ENCODE data around the gene PGAM2. TPM values are rescaled to one million over a fixed set of nuclear protein-coding genes. Genes with fewer than 3 reads are reported as not detected.

The PGAM2 gene
- total RNA-seq, 1 experiment from 2014 or later = 0.27 TPM

DNA sequence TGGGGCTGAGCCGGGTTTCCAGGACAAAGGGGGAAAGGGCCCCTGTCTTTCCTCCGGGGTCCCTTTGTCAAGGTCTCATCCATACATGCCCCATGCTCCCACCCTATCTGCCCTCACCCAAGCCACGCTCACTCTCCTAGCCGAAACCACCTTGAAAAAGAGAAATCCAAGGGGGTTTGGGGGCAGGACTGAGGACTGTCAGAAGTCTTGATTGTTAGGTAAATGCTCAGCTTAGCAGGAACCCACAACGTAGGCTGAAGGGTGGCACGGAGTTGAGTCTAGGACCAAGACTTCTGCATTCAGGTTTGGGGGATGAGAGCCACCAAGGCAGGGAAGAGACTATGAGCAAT, 719 bp upstream of the PGAM2 start:
- no peaks in the 10 kb centered on the region for H3K79me2 ChIP-seq (ENCODE audit: insufficient read depth, low read length)
- ChIA-PET CTCF (no interaction called here), POLR2A (interaction anchor here (1.1 to 1.2 kb wide), 2 partner anchors 15 to 16 kb away, joined by 3 to 5 read pairs; no protein-coding TSS in a partner anchor), RAD21 (ENCODE audit: low non-redundant PET in 1 of 2, low total read pairs in 2 of 2, uncharacterized antibody in 2 of 2, unreplicated experiment in 2 of 2) (no interaction called here)
- intact Hi-C loops (cut with micrococcal nuclease) = no loop called here
- H3K4me2 ChIP-seq (ENCODE audit: low read length) = no peak overlapping the region
- H4K20me1 ChIP-seq (ENCODE audit: insufficient read depth) = no peaks in the 10 kb centered on the region
- TF ChIP-seq EZH2 (IDR thresholded peaks at IDR 0.05) = no peak
- 0 out of 2 replicates have a peak, but pooled peaks have one; percentile 14 for TF ChIP-seq POLR2AphosphoS5 (IDR thresholded peaks at IDR 0.05; ENCODE audit: low read depth, low read length)
- peaks cover 0 to 4% of the 10 kb centered on the region in 2 experiments; a peak in 2 of 4 replicates for H3K36me3 ChIP-seq (ENCODE audit: control insufficient read depth in 1 of 2, insufficient read depth in 2 of 2, low read length in 2 of 2)
- DNase-seq (ENCODE audit: low read depth, low spot score) = no peak
- no peaks in the 10 kb centered on the region for H3K9me2 ChIP-seq (ENCODE audit: insufficient read depth)
- BruUV-seq (replicated peaks) = no TSS peak
- no peak overlapping the region for H3K9ac ChIP-seq (ENCODE audit: low read length)
- H3K9me3 ChIP-seq (ENCODE audit: control insufficient read depth in 1 of 2, insufficient read depth in 1 of 2, low read depth in 1 of 2, low read length in 2 of 2) = no peaks in the 10 kb centered on the region
- H2AFZ ChIP-seq (ENCODE audit: low read depth, low read length, poor library complexity, severe bottlenecking) = no peak overlapping the region
- H3K27ac ChIP-seq (ENCODE audit: low read depth, low read length) = no peak overlapping the region
- H3K27me3 ChIP-seq (ENCODE audit: insufficient read depth, low read length) = no peaks in the 10 kb centered on the region
- H3K4me3 ChIP-seq (replicated peaks in 1 of 2; ENCODE audit: low read depth in 1 of 2, low read length in 2 of 2) = no peak overlapping the region
- H3K4me1 ChIP-seq (ENCODE audit: control insufficient read depth in 1 of 2, insufficient read depth in 2 of 2, low read length in 2 of 2) = peaks cover 6 to 12% of the 10 kb centered on the region in 2 experiments
- ATAC-seq = no peak; the same call in none of the 2 replicates

DNA sequence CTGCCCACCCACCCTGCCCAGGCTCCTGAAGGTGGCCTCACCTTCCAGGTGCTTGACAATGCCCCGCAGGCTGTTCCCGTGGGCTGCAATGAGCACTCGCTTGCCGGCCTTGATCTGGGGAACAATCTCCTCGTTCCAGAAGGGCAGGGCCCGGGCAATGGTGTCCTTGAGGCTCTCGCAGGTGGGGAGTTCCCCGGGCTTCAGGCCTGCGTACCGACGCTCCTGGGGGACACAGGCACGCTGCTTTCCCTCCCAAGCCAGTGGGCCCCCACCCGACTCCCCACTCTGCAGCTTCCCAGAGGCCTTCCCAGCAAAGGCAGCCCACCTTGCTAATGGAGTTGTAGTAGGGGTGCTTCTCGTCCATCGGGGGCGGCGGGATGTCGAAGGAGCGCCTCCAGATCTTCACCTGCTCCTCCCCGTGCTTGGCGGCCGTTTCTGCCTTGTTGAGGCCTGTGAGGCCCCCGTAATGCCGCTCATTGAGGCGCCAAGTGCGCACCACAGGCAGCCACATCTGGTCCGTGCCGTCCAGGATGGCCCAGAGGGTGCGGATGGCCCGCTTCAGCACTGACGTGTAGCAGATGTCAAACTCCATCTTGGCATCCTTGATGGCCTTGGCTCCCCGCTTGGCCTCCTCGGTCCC, 456 bp downstream of the PGAM2 start:
- BruUV-seq (replicated peaks) = no TSS peak
- TF ChIP-seq POLR2AphosphoS5 (IDR thresholded peaks at IDR 0.05; ENCODE audit: low read depth, low read length) (peak; percentile 30), EZH2 (IDR thresholded peaks at IDR 0.05) (no peak), RAD21 (IDR thresholded peaks at IDR 0.05; ENCODE audit: low read depth) (no peak)
- ChIA-PET POLR2A (interaction anchor here (1.2 kb wide), 1 partner anchor 16 kb away, joined by 5 read pairs; no protein-coding TSS in a partner anchor), RAD21 (ENCODE audit: low non-redundant PET in 1 of 2, low total read pairs in 2 of 2, uncharacterized antibody in 2 of 2, unreplicated experiment in 2 of 2) (no interaction called here), CTCF (interaction anchor here (1.1 kb wide), 1 partner anchor 45 kb away, joined by 3 read pairs; no protein-coding TSS in a partner anchor)
- intact Hi-C loops (cut with micrococcal nuclease) = no loop called here
- no peaks in the 10 kb centered on the region for H3K79me2 ChIP-seq (ENCODE audit: insufficient read depth, low read length)
- H3K27me3 ChIP-seq (ENCODE audit: insufficient read depth, low read length) = no peaks in the 10 kb centered on the region
- H3K4me2 ChIP-seq (ENCODE audit: low read length) = no peak overlapping the region
- no peaks in the 10 kb centered on the region for H4K20me1 ChIP-seq (ENCODE audit: insufficient read depth)
- no peak overlapping the region for H3K9ac ChIP-seq (ENCODE audit: low read length)
- H2AFZ ChIP-seq (ENCODE audit: low read depth, low read length, poor library complexity, severe bottlenecking) = no peak overlapping the region
- peaks cover 0 to 14% of the 10 kb centered on the region in 2 experiments; a peak in 2 of 4 replicates for H3K36me3 ChIP-seq (ENCODE audit: control insufficient read depth in 1 of 2, insufficient read depth in 2 of 2, low read length in 2 of 2)
- no peak overlapping the region for H3K4me3 ChIP-seq (replicated peaks in 1 of 2; ENCODE audit: low read depth in 1 of 2, low read length in 2 of 2)
- peaks cover 0 to 6% of the 10 kb centered on the region in 2 experiments; a peak in 1 of 4 replicates for H3K4me1 ChIP-seq (ENCODE audit: control insufficient read depth in 1 of 2, insufficient read depth in 2 of 2, low read length in 2 of 2)
- ATAC-seq (peak; percentile 7; the same call in 1 of the 2 replicates), DNase-seq (ENCODE audit: low read depth, low spot score) (no peak)
- H3K27ac ChIP-seq (ENCODE audit: low read depth, low read length) = no peak overlapping the region
- no peaks in the 10 kb centered on the region for H3K9me2 ChIP-seq (ENCODE audit: insufficient read depth)
- H3K9me3 ChIP-seq (ENCODE audit: control insufficient read depth in 1 of 2, insufficient read depth in 1 of 2, low read depth in 1 of 2, low read length in 2 of 2) = no peaks in the 10 kb centered on the region

Measured in HCT116 (cell line).